Keratinocyte (primary cell): ENCODE results near the gene SPRING1. TPM values are rescaled to one million over a fixed set of nuclear protein-coding genes. Genes with fewer than 3 reads are reported as not detected.

Experiments
- DNase-seq: peaks from one replicate; pipeline ENCODE4 v3.0.0-alpha.2; 2011; ENCODE audit warnings: low read depth, missing footprints, low spot score
- FAIRE-seq: peaks from 2 replicates; lab custom pipeline; 2011; peaks lifted over from hg19 to GRCh38; lab: Jason Lieb, UNC
- H2AFZ ChIP-seq: 2 replicates; pipeline ENCODE4 v1.6.0; 2012; ENCODE audit warnings: low read length, control low read depth, inconsistent platforms; ENCODE audit not compliant: control insufficient read depth
- H3K27ac ChIP-seq: 2 replicates; pipeline ENCODE4 v1.5.1; 2011; ENCODE audit warnings: low read length; ENCODE audit not compliant: control insufficient read depth, insufficient read depth
- H3K27me3 ChIP-seq: 3 replicates; pipeline ENCODE4 v1.6.0; 2011; ENCODE audit warnings: low read length; ENCODE audit not compliant: control insufficient read depth, insufficient read depth; ENCODE audit errors: extremely low read depth
- H3K36me3 ChIP-seq, 2 experiments: 2 replicates in 1 of 2; 3 replicates in 1 of 2; pipeline ENCODE4 v1.5.1; 2011; ENCODE audit warnings: low read length in 2 of 2, mild to moderate bottlenecking in 1 of 2; ENCODE audit not compliant: control insufficient read depth in 2 of 2, insufficient read depth in 2 of 2; ENCODE audit errors: extremely low read depth in 1 of 2
- H3K4me1 ChIP-seq: 3 replicates; pipeline ENCODE4 v1.5.1; 2011; ENCODE audit warnings: low read length; ENCODE audit not compliant: control insufficient read depth, insufficient read depth; ENCODE audit errors: extremely low read depth
- H3K4me2 ChIP-seq: 3 replicates; pipeline ENCODE4 v1.6.0; 2011; ENCODE audit warnings: low read depth, low read length; ENCODE audit not compliant: control insufficient read depth, insufficient read depth; ENCODE audit errors: extremely low read depth
- H3K4me3 ChIP-seq, 3 experiments: fragments of 200-600 bp in 1 of 3; sonication (generic) in 1 of 3; 2 replicates in 2 of 3; 3 replicates in 1 of 3; pipeline ENCODE4 v1.5.1; 2011 to 2016; ENCODE audit warnings: low read length in 3 of 3, mild to moderate bottlenecking in 3 of 3, control low read depth in 2 of 3, inconsistent platforms in 1 of 3, low read depth in 1 of 3, mixed read lengths in 1 of 3, mixed run types in 1 of 3, moderate library complexity in 1 of 3; ENCODE audit not compliant: control insufficient read depth in 2 of 3, insufficient read depth in 2 of 3; ENCODE audit errors: extremely low read depth in 1 of 3
- H3K79me2 ChIP-seq: 2 replicates; pipeline ENCODE4 v1.6.0; 2012; ENCODE audit warnings: low read length; ENCODE audit not compliant: control insufficient read depth, insufficient read depth
- H3K9ac ChIP-seq: 3 replicates; pipeline ENCODE4 v1.6.0; 2011; ENCODE audit warnings: low read length; ENCODE audit not compliant: control insufficient read depth, insufficient read depth; ENCODE audit errors: extremely low read depth
- H3K9me1 ChIP-seq: 3 replicates; pipeline ENCODE4 v1.6.0; 2011; ENCODE audit warnings: low read length; ENCODE audit not compliant: control insufficient read depth, insufficient read depth; ENCODE audit errors: extremely low read depth
- H3K9me3 ChIP-seq: 2 replicates; pipeline ENCODE4 v1.5.1; 2012; ENCODE audit warnings: low read depth, low read length; ENCODE audit not compliant: control insufficient read depth
- H4K20me1 ChIP-seq: 3 replicates; pipeline ENCODE4 v1.6.0; 2011; ENCODE audit warnings: low read length; ENCODE audit not compliant: control insufficient read depth, insufficient read depth; ENCODE audit errors: extremely low read depth
- CTCF ChIP-seq, 3 experiments: IDR thresholded peaks in 1 of 3; conservative IDR thresholded peaks in 1 of 3; optimal IDR thresholded peaks in 1 of 3; 2 replicates in 2 of 3; 3 replicates in 1 of 3; pipeline versions ENCODE3 to v1.5.1; 2011; ENCODE audit warnings: low read length in 3 of 3, mild to moderate bottlenecking in 3 of 3, moderate library complexity in 2 of 3, control low read depth in 1 of 3, inconsistent platforms in 1 of 3; ENCODE audit not compliant: insufficient read depth in 2 of 3; ENCODE audit errors: extremely low read depth in 1 of 3
- EZH2 ChIP-seq: IDR thresholded peaks from one replicate; pipeline ENCODE4 v1.6.1; 2012; ENCODE audit warnings: inconsistent platforms, mild to moderate bottlenecking, low read length, moderate library complexity
- dilution Hi-C: fragments of 300-500 bp; cut with MboI; formaldehyde crosslinking; loops from one replicate; pipeline ENCODE4 v1.7.0; 2020; ENCODE audit warnings: low sequenced_read_pairs; ENCODE audit not compliant: extremely low pct_ligation_motif_present
- polyA plus RNA-seq, 5 experiments: library from polyadenylated mRNA; depleted of rRNA in 3 of 5; stranded (reverse) in 3 of 5; stranded (forward) in 1 of 5; unstranded in 1 of 5; fragments of >200 nt; gene quantifications; 1 replicate in 1 of 5; 2 replicates in 3 of 5; 3 replicates in 1 of 5; pipeline versions ENCODE4 v1.2.1 to v1.2.3, GENCODE V29; 2011 to 2012; ENCODE audit warnings: missing spikeins in 2 of 5, low read depth in 1 of 5, low replicate concordance in 1 of 5

The SPRING1 gene
- polyA plus RNA-seq, 1 donor (not counting 4 experiments of a cell fraction or from before 2014, with no cell fraction given): 17.1 TPM

- Histone ChIP-seq H3K9ac (no peak overlapping the region), H3K9me3 (no peaks in the 10 kb centered on the region), H4K20me1 (no peaks in the 10 kb centered on the region), H3K27ac (no peak overlapping the region), H3K36me3 (no peaks in the 10 kb centered on the region), H3K4me2 (no peak overlapping the region), H3K79me2 (no peaks in the 10 kb centered on the region), H3K4me1 (no peaks in the 10 kb centered on the region), H3K4me3 (no peak overlapping the region), H3K27me3 (no peaks in the 10 kb centered on the region), H2AFZ (peak overlapping the region; percentile 19), H3K9me1 (no peaks in the 10 kb centered on the region)
- TF ChIP-seq CTCF (optimal IDR thresholded peaks at IDR 0.05 in 1 of 3, IDR thresholded peaks at IDR 0.05 in 1 of 3, conservative IDR thresholded peaks at IDR 0.05 in 1 of 3; ENCODE audit: extremely low read depth in 1 of 3, insufficient read depth in 2 of 3, low read length in 3 of 3): no peak
- no peak for TF ChIP-seq EZH2
- dilution Hi-C loops: no loop called here
- DNase-seq (no peak), FAIRE-seq (no peak)
Observed at GRCh38 chr12:116771651-116772050, 33.8 kb upstream of the SPRING1 start.

- Histone ChIP-seq H3K9me1 (no peaks in the 10 kb centered on the region), H3K79me2 (no peaks in the 10 kb centered on the region), H3K27ac (no peak overlapping the region), H3K9me3 (no peaks in the 10 kb centered on the region), H3K36me3 (no peaks in the 10 kb centered on the region), H3K4me1 (no peaks in the 10 kb centered on the region), H3K4me2 (no peak overlapping the region), H3K9ac (no peak overlapping the region), H4K20me1 (no peaks in the 10 kb centered on the region), H3K27me3 (no peaks in the 10 kb centered on the region), H3K4me3 (no peak overlapping the region), H2AFZ (no peak overlapping the region)
- dilution Hi-C loops: no loop called here
- TF ChIP-seq EZH2: no peak
- TF ChIP-seq CTCF (optimal IDR thresholded peaks at IDR 0.05 in 1 of 3, IDR thresholded peaks at IDR 0.05 in 1 of 3, conservative IDR thresholded peaks at IDR 0.05 in 1 of 3; ENCODE audit: extremely low read depth in 1 of 3, insufficient read depth in 2 of 3, low read length in 3 of 3): no peak
- DNase-seq (no peak), FAIRE-seq (no peak)
Observed at GRCh38 chr12:116766746-116767145, 28.9 kb upstream of the SPRING1 start.
